ENCODE results near the gene DGKH. TPM values are rescaled to one million over a fixed set of nuclear protein-coding genes. Genes with fewer than 3 reads are reported as not detected.

The DGKH gene
- total RNA-seq, 3 donors from 2014 or later, result 18.8 to 27.0 (median 26.3) TPM

GRCh38 chr13:42260903-42261654, 212.6 kb downstream of the DGKH start:
- Histone ChIP-seq H3K9me3 (no peaks in the 10 kb centered on the region), H3K36me3 (ENCODE audit: low read depth) (no peaks in the 10 kb centered on the region), H3K4me3 (no peak overlapping the region), H3K4me1 (ENCODE audit: low read depth) (no peaks in the 10 kb centered on the region)
- no peak for ATAC-seq
- intact Hi-C loops (cut with DNase I, micrococcal nuclease), result no loop called here
- DNase-seq, result no peak
- TF ChIP-seq, protein P1, sequence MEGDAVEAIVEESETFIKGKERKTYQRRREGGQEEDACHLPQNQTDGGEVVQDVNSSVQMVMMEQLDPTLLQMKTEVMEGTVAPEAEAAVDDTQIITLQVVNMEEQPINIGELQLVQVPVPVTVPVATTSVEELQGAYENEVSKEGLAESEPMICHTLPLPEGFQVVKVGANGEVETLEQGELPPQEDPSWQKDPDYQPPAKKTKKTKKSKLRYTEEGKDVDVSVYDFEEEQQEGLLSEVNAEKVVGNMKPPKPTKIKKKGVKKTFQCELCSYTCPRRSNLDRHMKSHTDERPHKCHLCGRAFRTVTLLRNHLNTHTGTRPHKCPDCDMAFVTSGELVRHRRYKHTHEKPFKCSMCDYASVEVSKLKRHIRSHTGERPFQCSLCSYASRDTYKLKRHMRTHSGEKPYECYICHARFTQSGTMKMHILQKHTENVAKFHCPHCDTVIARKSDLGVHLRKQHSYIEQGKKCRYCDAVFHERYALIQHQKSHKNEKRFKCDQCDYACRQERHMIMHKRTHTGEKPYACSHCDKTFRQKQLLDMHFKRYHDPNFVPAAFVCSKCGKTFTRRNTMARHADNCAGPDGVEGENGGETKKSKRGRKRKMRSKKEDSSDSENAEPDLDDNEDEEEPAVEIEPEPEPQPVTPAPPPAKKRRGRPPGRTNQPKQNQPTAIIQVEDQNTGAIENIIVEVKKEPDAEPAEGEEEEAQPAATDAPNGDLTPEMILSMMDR (IDR thresholded peaks at IDR 0.05), result no peak

DNA sequence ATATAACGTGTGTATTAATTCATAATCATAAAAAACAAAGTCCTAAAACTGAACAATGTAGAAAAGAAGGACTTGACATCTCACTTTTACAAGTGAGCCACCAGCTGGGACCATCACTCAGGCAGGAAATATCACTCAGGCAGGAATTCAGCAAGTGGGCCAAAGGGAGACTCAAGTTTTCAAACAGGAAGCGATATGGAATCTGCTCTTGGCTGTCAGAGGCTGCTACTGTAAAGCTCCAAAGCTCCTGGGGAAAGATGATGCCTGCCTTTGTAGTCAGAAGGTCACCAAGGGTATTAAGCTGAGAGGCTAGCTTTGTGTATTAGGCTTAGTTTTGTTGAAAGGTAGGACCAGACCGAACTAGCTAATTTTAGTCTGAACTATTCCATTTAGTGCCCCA, 218.0 kb downstream of the DGKH start:
- H3K4me1 ChIP-seq (ENCODE audit: low read depth), result no peaks in the 10 kb centered on the region
- intact Hi-C loops (cut with DNase I, micrococcal nuclease), result no loop called here
- TF ChIP-seq, protein P1 (IDR thresholded peaks at IDR 0.05), result no peak
- no peak for DNase-seq
- H3K36me3 ChIP-seq (ENCODE audit: low read depth), result no peaks in the 10 kb centered on the region
- no peak overlapping the region for H3K4me3 ChIP-seq
- no peak for ATAC-seq
- H3K9me3 ChIP-seq, result no peaks in the 10 kb centered on the region

DNA sequence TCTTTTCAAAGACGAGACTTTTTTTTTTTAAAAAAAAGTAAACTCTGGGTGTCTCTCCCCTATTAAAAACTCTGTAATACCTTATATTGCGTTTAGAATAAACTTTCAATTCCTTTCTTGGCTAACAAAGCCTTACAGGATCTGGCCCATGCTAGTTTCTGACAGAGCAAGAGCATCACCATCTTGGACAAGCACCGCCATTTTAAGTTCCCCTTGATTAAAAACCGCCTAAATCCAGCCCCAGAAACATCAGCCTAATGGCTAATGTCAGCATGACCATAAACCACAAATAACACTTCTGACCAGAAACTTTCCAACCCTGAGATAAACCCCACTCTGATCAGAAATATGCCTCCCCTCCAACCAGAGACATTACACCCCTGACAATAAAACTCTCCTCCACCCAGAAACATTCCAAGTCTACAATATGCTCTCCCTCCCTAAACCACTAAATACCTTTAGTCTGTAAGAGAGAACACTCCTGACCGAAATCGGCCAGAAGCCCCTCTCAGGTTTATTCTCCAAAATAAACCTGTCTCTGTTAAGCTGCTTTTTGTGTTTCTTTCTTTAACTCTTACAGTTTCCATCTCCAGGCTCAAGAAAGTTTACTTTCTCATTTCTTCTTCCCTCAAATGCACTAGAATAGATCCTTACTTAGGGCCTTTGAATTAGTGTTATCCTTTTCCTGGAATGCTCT, 221.9 kb downstream of the DGKH start:
- Histone ChIP-seq H3K36me3 (ENCODE audit: low read depth) (no peaks in the 10 kb centered on the region), H3K4me1 (ENCODE audit: low read depth) (no peaks in the 10 kb centered on the region), H3K9me3 (no peaks in the 10 kb centered on the region), H3K4me3 (no peak overlapping the region)
- TF ChIP-seq, protein P1 (IDR thresholded peaks at IDR 0.05), result no peak
- DNase-seq (no peak), ATAC-seq (no peak)
- intact Hi-C loops (cut with DNase I, micrococcal nuclease), result no loop called here

- H3K4me3 ChIP-seq, result no peak overlapping the region
- no peak for DNase-seq
- intact Hi-C loops (cut with DNase I, micrococcal nuclease), result no loop called here
- no peaks in the 10 kb centered on the region for H3K36me3 ChIP-seq (ENCODE audit: low read depth)
- H3K9me3 ChIP-seq, result no peaks in the 10 kb centered on the region
- no peaks in the 10 kb centered on the region for H3K4me1 ChIP-seq (ENCODE audit: low read depth)
- no peak for ATAC-seq
- TF ChIP-seq, protein P1 (IDR thresholded peaks at IDR 0.05), result no peak
Measured at GRCh38 chr13:42270857-42271215, 222.4 kb downstream of the DGKH start.

DNA sequence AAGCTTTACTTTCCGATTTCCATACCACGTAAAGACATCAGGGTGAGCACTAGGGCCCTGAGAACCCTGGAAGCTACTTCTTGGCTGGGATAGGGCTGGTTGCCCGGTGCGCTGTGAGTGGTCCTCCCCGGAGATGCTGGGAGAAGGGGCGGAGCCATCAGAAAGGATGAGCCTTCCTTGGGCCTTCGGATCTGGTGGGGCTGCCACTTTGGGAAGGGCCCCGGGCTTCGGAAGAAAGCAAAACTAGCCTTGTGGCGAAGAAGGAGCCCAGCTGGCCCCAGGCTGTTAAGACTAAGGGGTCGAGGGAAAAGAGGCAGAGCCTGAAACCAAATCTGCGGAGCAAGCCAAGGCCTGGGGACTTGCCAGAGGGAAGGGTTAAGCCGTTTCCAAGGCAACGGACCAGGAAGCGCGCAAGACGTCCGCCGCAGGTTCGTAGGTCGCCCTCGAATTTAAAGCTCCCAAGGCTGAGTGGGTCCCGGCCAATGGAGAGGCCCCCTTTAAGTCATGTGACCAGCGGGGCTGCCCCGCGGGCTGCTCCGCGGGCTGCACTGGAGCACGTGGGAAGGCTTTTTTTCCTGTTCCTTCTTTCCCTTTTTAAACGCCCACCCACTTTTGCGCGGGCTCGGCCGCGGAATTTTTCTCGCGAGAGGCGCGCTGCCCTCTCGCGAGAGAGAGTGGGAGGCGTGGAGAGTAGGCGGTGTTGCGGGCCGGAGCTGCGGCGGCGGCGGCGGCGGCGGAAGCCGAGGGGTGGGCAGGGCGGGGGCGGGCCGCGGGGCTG, 223.1 kb downstream of the DGKH start:
- ATAC-seq (peak; percentile 92), DNase-seq (peak; percentile 92 to 97 (median 96))
- H3K4me1 ChIP-seq (ENCODE audit: low read depth), result no peaks in the 10 kb centered on the region
- H3K4me3 ChIP-seq, result peak overlapping the region; percentile 89
- TF ChIP-seq, protein P1 (IDR thresholded peaks at IDR 0.05), result no peak
- no peaks in the 10 kb centered on the region for H3K9me3 ChIP-seq
- intact Hi-C loops (cut with DNase I, micrococcal nuclease), result no loop called here
- no peaks in the 10 kb centered on the region for H3K36me3 ChIP-seq (ENCODE audit: low read depth)
